BE2C (cell line): Measurements from ENCODE around the gene GOLGA6D.
A peak's percentile ranks its signal among the peaks of the same experiment; 100 is the strongest.
"Not testable (repeated sequence)": the region's sequence is repeated elsewhere in the genome, so short reads cannot be mapped to it uniquely, and the experiment has no call there.

Experiments used
- DNase-seq: peaks from one replicate; pipeline ENCODE4 v3.0.0-alpha.2; 2020
- H3K27me3 ChIP-seq: fragments of 250-450 bp; sonication (Bioruptor Pico); 2 replicates; pipeline ENCODE4 v1.5.1; 2020; ENCODE audit warnings: mild to moderate bottlenecking
- H3K36me3 ChIP-seq: fragments of 250-450 bp; sonication (Bioruptor Pico); 2 replicates; pipeline ENCODE4 v1.5.1; 2020; ENCODE audit warnings: mild to moderate bottlenecking
- H3K4me1 ChIP-seq: fragments of 250-450 bp; sonication (Bioruptor Pico); 2 replicates; pipeline ENCODE4 v1.5.1; 2020
- H3K4me3 ChIP-seq: 2 replicates; pipeline ENCODE4 v1.5.1; 2011; ENCODE audit warnings: low read depth, low read length
- H3K9me3 ChIP-seq: fragments of 250-450 bp; sonication (Bioruptor Pico); 2 replicates; pipeline ENCODE4 v1.5.1; 2020
- TF ChIP-seq, protein P1 (sequence below): IDR thresholded peaks from 2 replicates; pipeline ENCODE4 v1.5.1; 2012; ENCODE audit warnings: mild to moderate bottlenecking, low read depth, low read length

The GOLGA6D gene

GRCh38 chr15:75274509-75275107, 8.0 kb upstream of the GOLGA6D start:
- not testable (repeated sequence) for H3K9me3 ChIP-seq, H3K4me3 ChIP-seq, H3K36me3 ChIP-seq, H3K4me1 ChIP-seq, H3K27me3 ChIP-seq
- DNase-seq: peak; percentile 96
- TF ChIP-seq, protein P1, sequence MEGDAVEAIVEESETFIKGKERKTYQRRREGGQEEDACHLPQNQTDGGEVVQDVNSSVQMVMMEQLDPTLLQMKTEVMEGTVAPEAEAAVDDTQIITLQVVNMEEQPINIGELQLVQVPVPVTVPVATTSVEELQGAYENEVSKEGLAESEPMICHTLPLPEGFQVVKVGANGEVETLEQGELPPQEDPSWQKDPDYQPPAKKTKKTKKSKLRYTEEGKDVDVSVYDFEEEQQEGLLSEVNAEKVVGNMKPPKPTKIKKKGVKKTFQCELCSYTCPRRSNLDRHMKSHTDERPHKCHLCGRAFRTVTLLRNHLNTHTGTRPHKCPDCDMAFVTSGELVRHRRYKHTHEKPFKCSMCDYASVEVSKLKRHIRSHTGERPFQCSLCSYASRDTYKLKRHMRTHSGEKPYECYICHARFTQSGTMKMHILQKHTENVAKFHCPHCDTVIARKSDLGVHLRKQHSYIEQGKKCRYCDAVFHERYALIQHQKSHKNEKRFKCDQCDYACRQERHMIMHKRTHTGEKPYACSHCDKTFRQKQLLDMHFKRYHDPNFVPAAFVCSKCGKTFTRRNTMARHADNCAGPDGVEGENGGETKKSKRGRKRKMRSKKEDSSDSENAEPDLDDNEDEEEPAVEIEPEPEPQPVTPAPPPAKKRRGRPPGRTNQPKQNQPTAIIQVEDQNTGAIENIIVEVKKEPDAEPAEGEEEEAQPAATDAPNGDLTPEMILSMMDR: peak; percentile 53

GRCh38 chr15:75275617-75276016, 7.0 kb upstream of the GOLGA6D start:
- H3K4me1 ChIP-seq, H3K27me3 ChIP-seq, DNase-seq, H3K9me3 ChIP-seq, H3K4me3 ChIP-seq, H3K36me3 ChIP-seq: not testable (repeated sequence)

- DNase-seq, H3K27me3 ChIP-seq, H3K4me3 ChIP-seq, H3K4me1 ChIP-seq, H3K36me3 ChIP-seq, H3K9me3 ChIP-seq: not testable (repeated sequence)
Measured at GRCh38 chr15:75278497-75278896, 4.1 kb upstream of the GOLGA6D start.

DNA sequence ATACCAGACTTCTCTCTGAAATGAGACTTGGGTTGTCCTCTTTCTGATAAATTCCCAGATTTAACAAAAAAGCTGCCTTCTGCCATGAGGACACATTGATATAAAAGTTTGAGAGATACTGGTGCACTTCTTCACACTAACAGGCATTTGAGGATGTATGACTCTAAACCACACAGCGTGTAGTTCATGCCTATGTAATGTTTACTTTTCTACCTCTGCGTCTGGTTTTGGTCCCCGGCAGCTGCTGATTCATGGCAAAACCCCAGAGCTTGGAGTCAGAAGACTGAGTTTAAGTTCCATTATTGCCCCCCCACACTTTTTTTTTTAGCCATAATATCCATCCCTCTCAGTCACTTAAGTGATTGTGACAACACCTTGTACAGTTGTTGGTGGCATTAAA, 1.5 kb downstream of the GOLGA6D start:
- not testable (repeated sequence) for DNase-seq, H3K36me3 ChIP-seq, H3K4me1 ChIP-seq, H3K27me3 ChIP-seq, H3K9me3 ChIP-seq, H3K4me3 ChIP-seq

DNA sequence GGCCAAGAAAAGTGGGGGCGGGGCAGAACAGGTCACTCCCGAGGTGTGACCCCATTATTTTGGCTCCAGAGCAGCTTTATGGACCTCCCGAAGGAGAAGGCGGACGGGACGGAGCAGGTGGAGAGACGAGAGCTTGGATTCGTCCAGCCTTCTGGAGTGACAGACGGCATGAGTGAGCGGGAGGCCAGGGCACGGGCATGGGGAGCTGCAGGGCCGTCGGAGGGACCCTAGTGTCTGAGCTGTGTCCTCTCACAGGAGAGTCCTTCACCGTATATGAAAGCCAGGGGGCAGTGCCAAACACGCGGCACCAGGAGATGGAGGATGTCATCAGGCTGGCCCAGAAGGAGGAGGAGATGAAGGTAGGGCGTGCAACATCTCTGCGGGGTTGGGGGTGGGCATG, 11.0 kb downstream of the GOLGA6D start:
- not testable (repeated sequence) for H3K36me3 ChIP-seq, DNase-seq, H3K27me3 ChIP-seq, H3K4me1 ChIP-seq, H3K4me3 ChIP-seq, H3K9me3 ChIP-seq

- not testable (repeated sequence) for H3K4me1 ChIP-seq, DNase-seq, H3K4me3 ChIP-seq, H3K9me3 ChIP-seq, H3K36me3 ChIP-seq
- H3K27me3 ChIP-seq: peaks cover 12% of the 10 kb centered on the region
Measured at GRCh38 chr15:75298541-75299310, 16.1 kb downstream of the GOLGA6D start.

DNA sequence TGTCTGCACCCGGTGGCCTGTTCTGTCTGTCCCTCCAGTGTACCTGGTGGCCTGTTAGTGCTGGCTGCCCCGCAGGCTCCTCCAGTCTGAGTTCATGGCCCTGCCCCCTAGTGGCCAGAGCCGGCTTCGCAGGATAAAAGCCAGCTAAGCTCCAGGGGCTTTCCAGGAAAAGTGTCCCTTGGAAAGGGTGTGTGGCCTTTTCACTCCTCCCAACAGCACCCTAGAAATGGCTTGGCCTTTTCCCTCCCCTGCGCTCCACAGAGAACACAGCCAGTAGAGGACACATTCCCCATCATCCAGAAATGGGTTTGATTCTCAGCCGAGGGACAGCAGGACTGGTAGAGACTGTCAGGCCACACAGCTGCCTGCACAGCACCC, 16.7 kb downstream of the GOLGA6D start:
- H3K4me1 ChIP-seq, H3K9me3 ChIP-seq, H3K36me3 ChIP-seq, H3K4me3 ChIP-seq: not testable (repeated sequence)
- peaks cover 18% of the 10 kb centered on the region for H3K27me3 ChIP-seq
- DNase-seq: peak; percentile 67
- TF ChIP-seq, protein P1: peak; percentile 45

GRCh38 chr15:75300026-75300425, 17.4 kb downstream of the GOLGA6D start:
- not testable (repeated sequence) for H3K36me3 ChIP-seq, H3K4me1 ChIP-seq, H3K9me3 ChIP-seq, DNase-seq, H3K4me3 ChIP-seq
- peaks cover 24% of the 10 kb centered on the region for H3K27me3 ChIP-seq

DNA sequence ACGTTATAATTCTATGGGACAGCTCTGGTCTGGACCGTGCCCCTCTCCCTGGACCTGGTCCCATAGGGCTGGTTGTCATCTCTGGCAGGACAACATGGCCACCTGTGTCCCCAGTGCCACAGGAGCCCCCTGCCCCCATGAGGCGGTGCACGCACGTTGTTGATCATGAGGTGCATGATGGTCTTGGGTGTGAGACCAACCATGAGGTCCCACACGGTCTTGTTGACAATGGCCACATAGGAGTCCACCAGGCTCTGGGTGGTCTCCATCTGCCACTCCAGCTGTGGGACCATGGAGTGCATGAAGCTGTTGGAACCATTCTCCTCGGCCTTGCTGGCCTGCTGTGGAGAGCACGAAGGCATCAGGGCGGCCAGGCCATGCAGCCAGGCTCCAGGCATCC, 19.7 kb downstream of the GOLGA6D start:
- no peaks in the 10 kb centered on the region for H3K4me1 ChIP-seq
- no peak for DNase-seq
- peaks cover 37% of the 10 kb centered on the region for H3K27me3 ChIP-seq

DNA sequence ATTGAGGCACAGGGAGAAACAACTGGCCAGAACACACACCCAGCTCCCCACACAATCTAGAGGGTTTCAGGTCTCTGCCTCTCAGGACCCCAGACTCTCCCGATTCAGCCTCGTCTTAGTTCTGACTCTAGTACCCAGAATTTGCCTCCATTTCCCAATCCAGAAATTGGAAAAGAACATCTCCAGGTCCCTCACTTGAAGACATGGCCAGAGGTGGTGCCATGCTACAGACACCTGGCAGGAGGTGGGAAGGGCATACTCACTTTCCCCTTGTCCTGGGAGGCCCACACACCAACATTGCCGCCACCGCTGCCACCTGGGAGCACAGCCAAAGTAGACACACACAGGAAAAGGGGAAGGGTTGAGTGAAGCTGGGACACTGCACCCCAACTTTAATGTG, 20.1 kb downstream of the GOLGA6D start:
- DNase-seq: not testable (repeated sequence)

More for the DNA sequence above, 19.7 kb downstream of the GOLGA6D start:
- H3K4me3 ChIP-seq: no peak overlapping the region
- no peaks in the 10 kb centered on the region for H3K36me3 ChIP-seq
- no peaks in the 10 kb centered on the region for H3K9me3 ChIP-seq
- TF ChIP-seq, protein P1: no peak

More for the DNA sequence above, 20.1 kb downstream of the GOLGA6D start:
- not testable (repeated sequence) for H3K9me3 ChIP-seq, H3K4me1 ChIP-seq, H3K4me3 ChIP-seq, H3K36me3 ChIP-seq
- H3K27me3 ChIP-seq: peaks cover 41% of the 10 kb centered on the region
